ENCODE results near the gene FHIT.
"Not testable (repeated sequence)": the region's sequence is repeated elsewhere in the genome, so short reads cannot be mapped to it uniquely, and the experiment has no call there.

The FHIT gene

DNA sequence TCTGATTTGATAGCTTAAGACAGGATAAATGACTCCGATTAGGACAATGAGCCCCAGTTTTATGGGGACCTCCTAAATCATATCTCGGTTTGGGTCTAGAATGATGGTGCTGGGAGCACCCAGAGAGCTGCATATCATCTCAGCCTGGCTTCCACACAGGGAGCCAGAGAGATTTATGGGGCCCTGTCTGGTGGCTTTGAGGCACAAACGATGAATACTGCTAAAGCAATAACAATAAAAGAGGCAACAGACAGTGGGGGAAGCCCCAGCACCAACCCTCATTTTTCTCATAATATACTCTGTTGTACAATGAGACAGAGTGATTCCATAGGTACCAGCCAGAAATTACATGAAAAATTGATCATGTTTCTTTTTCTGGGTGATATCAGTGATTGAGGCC, 1312.4 kb downstream of the FHIT start:
- no peak for DNase-seq (ENCODE audit: low read depth in 2 of 2)

DNA sequence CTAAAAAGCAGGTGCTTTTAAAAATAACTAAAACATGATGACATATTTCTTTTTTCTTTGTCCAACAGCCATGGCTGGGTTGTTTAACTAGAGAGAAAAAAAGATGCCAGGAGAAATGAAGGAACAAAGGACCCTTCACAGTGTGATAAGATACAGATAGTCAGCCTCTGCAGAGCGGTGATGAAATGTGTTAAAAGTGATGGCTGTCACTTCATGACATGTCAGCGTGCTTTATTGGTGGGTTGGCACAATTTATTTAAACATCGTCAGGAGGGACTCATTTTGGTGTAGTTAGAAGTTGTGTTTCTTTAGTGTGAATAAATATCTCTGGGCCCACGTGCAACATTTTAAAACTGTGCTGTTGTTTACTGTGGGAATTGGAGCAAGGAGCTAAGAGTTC, 1314.1 kb downstream of the FHIT start:
- no peak for DNase-seq (ENCODE audit: low read depth in 2 of 2)

DNA sequence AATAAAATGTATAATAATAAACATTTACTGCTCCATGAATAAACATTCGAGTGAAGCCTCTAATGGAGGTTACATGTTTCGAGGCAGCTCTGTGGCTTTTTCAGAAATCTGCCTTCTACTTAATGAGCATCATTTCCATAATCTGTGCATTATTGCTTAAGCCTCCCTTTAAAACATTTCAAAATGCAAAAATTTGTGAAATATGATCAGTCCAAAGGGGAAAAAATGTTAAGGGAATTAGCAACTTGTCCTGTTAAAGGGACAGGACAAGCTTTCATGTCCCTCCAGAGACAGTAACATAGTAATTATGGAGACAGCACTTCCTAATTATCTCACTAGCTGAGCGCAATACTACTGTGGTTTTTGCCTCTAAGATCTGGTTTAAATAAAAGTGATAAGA, 1314.8 kb downstream of the FHIT start:
- DNase-seq (ENCODE audit: low read depth in 2 of 2): no peak

DNA sequence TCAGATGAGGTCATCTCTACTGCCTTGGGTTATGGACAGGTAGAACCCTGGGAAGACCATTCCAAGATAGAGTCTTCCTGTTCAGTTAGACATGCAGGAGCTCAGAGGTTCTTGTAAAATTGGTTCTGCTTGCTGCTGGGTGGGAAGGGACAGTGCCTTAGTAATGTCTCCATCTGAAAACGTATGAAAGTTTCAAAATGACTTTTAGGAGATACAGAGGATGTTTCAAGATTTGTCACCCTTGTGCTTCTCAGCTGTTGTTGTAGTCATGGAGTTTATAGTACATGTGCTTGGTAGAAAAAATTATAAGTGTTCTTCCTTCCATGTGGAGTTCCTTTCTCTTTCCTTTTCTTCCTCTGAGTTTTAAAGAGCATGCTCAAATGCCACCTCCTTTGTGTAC, 1316.2 kb downstream of the FHIT start:
- DNase-seq (ENCODE audit: low read depth in 2 of 2): no peak

DNA sequence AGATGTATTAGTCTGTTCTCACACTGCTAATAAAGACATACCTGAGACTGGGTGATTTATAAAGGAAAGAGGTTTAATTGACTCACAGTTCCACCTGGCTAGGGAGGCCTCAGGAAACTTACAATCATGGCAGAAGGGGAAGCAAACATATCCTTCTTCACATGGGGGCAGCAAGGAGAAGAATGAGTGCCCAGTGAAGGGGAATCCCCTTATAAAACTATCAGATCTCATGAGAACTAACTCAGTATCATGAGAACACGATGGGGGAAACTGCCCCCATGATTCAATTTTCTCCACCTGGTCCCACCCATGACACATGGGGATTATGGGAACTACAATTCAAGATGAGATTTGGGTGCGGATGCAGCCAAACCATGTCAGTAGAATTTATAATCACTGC, 1316.7 kb downstream of the FHIT start:
- not testable (repeated sequence) for DNase-seq (ENCODE audit: low read depth in 2 of 2)

DNA sequence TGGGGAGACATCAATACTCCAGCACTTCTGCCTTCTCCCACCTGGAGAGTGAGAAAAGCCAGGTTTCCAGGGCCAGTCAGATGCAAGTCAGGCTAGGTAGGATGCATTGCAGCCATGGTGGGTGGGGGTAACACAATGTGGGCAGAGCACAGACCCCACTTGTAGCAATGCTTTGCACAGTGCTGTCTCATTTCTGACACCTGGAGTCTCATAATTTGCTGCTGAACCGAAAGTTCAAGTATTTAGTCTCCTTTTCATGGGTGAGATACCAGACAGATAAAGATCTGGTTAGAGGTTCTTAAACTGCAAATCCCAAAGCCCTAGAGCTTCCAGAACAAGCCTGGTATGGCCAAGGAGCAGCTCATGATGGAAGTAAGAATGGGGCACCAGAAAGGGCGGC, 1321.1 kb downstream of the FHIT start:
- no peak for DNase-seq (ENCODE audit: low read depth in 2 of 2)

DNA sequence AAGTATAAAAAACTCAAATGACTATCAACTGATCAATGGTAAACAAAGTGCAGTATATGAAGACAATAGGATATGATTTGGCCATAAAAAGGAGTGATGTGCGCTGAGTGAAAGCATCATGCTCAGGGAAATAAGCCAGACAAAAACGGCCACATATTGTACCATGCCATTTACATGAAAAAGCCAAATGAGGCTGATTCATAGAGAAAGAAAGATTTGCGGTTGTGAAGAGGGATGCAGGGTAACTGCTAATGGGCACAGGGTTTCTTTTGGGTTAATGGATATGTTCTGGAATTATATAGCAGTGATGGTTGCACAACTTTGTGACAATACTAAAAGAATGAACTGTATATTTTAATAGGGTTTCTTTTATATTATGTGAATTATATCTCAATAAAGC, 1324.2 kb downstream of the FHIT start:
- DNase-seq (ENCODE audit: low read depth in 2 of 2): no peak

DNA sequence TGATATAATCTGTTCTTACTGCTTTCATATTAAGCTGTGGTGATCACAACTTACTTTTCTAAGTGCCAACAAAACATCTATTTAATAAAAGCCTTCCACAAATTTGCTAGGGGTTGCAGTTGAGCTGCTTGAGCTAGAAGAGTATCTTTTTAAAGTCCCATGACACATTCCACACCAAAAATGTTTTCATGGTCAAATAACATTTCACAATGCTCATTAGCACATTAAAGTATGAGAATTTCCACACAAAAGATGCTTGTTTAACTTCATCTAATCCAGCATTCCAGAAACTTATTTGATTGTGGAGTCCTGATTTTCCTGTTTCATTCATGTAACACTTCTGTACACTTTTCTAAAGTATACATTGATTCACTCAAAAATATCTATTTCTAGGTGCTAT, 1325.3 kb downstream of the FHIT start:
- no peak for DNase-seq (ENCODE audit: low read depth in 2 of 2)

DNA sequence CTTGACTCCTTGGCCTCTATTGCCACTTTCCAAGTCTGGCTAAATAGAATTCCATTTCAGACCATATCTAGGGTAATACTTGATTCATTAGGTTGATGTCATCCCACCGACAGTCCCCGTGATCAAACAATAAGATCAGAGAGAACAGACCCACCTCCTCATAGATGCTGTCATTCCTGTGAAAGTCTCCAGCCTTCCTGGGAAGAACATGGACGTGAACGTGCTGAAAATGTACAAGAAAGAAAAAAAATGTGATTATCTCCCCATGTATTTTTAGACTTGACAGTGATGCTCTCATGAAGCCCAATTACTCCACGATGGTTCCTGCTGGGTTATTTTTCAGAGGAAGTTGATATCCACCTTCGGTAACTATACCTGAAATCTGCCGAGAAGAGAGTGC, 1329.1 kb downstream of the FHIT start:
- no peak for DNase-seq (ENCODE audit: low read depth in 2 of 2)

DNA sequence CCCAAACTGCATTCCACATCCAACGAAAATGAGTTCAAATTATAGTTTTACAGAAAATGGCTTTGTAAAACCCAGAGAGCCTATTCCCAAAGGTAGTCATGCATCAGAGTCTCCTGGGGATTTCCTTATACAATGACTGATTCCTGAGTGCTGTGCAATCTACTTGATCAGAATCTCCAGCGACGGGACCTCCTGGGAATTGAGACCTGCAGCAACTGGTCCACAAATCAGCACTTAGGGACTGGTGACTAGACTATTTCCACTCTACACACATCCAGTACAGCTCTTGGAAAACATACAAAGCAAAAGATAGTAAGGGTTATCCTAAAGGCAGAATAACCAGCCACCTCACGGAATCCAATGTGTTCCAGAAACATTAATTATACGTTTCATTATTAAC, 1330.4 kb downstream of the FHIT start:
- DNase-seq (ENCODE audit: low read depth in 2 of 2): no peak

DNA sequence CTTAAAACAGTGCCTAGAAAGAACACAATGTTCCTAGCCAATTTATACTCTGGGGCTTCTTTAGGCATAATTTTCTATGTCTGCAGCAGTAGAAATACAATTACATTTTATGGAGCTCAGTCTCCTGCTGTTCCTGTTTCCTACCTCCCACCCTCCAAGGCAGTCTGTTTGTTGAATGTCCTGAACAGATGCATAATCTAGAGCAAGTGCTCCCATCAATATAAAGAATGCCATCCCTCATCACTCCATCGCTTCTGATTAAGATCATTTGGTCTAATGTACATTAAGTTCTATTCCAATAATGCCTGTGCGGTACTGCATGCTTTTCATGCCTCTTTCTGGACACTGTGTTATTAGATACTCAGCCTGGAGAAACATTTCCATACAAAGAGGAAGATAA, 1331.7 kb downstream of the FHIT start:
- DNase-seq (ENCODE audit: low read depth in 2 of 2): no peak

DNA sequence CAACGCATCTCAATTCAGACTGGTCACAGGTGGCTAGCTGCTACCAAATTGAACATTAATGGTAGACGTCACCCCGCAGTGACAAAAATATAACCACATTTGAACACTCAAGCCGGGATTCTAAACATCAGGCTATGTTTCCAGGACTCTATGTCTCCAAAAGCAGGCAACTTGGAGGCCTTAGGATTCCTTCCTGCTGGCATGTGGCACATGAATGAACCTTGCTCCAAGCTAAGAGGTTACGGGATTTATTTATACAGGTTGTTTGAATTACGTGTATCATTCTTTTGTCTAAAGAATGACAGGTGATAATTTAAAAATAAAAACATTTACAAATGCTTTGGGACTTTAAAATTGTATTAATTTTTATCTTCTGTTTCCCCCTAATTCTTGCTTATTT, 1337.0 kb downstream of the FHIT start:
- DNase-seq (ENCODE audit: low read depth in 2 of 2): no peak

DNA sequence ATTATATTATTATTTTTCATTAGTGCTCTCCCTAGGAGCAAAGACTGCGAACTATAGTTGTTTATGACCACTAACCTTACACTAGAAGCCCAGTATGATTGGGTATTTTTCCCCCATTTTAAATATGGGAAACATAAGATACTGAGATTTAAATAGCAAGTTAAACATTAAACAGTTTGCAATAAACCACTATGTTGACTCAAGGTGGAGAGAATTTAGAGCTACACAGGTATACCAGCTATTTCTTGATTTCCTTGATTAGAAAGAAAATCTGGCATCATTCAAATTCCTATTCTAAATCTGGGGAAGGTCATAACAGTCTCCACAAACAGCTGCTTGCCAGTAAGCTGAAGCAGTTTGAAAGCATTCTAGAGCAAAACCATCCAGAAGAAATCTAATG, 1337.6 kb downstream of the FHIT start:
- no peak for DNase-seq (ENCODE audit: low read depth in 2 of 2)

DNA sequence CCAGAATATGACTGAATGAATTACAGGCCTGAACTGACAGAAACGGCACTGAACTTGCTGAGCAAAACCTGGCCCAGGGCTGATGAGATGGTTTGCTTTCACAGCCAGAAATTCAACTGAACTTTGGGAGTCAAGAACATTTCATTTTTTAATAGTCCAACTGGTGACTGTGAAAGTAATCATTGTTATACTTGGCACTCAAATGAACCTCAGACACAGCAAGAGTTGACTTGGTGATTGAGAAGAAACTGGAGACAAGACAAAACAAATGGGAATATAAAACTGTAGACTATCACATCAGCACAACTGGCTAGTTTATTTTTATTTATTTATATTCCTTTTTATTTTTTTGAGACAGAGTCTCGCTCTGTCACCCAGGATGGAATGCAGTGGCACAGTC, 1342.6 kb downstream of the FHIT start:
- DNase-seq (ENCODE audit: low read depth in 2 of 2): no peak

DNA sequence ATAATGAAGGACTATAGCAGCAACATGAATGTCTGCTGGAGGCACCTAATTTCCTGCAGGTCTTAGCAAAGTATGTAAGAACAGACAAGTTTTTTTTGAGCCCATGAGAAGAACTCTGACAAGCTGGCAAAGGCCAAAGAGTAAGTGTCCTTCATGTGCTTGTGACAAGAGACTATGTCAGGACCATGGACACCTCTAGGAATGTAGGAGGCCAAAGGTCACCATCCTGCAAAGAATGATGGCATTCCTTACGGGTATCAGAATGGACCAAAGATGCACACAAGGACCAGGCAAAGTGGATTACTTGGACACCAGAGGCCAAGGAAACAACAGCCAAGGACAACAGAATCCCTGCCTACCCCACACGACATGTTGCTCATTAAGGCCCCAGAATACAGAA, 1343.0 kb downstream of the FHIT start:
- DNase-seq (ENCODE audit: low read depth in 2 of 2): no peak

DNA sequence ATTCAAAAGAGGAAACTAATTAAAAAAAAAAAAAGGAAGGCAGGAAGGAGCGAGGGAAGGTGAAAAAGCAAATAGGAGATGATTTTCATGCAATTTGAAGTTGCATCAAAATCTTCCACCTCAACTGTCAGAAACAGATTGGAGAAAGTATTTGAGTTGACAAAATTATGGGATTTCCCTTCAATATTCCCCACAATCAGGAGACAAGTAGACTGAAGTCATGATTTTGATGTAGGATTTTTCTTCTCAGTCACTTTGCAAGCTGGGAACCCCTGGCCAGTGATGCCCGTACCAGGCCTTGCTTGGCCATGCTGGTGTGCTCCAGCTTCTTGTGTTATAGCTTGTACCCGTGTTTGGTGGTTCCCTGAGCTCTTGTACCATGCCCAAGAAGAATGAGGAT, 1347.0 kb downstream of the FHIT start:
- DNase-seq (ENCODE audit: low read depth in 2 of 2): no peak

DNA sequence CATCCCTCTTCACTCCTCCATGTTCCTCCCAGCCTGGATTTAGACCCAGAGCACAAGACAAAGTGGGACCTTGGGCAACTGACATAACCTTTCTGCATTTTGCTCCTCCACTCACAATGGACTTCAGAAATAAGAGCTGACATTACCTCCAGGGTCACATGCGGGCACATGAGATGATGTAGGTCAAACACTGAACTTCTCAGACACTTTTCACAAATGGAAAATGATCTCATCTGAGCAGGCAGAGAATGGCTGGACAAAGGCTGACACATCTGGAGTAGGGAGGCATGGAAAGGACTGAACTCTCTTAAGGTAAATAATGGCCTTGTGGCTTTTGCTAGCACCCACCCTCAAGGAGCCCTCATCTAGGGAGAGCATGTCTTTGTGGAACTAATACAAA, 1352.2 kb downstream of the FHIT start:
- no peak for DNase-seq (ENCODE audit: low read depth in 2 of 2)

DNA sequence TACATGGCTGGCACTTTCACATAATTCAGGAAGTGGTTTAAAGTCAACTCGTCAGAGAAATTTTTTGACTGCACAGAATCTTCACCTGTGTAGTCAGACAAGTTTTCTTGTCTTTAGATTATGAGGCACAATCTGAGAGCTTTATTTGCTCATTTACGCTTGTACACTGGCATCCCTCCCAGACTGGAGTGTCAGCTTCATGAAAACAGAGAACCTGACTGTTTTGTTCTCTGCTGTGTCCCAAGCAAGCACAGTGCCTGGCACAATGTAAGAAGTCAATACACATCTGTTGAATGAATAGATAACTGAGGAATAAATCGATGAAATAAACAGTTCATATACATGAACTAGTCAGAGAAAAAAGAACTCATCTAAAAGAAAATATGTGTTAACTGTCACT, 1355.3 kb downstream of the FHIT start:
- no peak for DNase-seq (ENCODE audit: low read depth in 2 of 2)

DNA sequence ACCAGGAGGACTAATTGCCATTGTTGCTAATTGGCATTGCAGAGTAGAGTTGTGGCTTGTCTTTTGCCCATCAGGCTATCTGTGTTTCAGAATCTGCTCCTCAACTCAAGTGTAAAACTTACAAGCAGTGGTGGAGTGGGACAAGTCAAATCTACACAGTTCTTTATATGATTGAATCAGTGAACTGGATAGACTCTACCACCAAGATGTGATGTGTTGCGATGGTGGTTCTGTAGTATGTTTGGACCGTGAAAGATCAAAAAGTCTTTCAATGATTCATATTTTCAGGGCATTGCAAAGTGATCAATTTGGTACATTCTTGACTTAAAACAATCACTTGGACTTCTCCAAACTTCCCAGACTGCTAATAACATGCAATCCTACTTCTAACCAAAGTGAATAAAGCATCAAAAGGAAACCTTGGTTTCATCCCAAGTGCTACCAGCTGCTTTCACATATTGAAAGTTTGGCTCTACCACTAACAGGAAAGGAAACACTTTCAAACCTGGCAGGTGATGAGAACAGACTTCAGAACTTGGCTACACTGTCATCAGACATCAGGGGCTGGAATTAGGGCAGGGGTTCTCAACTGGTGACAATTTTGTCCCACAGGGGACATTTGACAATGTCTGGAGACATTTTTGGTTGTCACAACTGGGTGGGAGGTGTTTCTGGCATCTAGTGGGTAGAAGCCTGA, 1356.7 kb downstream of the FHIT start:
- no peak for DNase-seq (ENCODE audit: low read depth in 2 of 2)

DNA sequence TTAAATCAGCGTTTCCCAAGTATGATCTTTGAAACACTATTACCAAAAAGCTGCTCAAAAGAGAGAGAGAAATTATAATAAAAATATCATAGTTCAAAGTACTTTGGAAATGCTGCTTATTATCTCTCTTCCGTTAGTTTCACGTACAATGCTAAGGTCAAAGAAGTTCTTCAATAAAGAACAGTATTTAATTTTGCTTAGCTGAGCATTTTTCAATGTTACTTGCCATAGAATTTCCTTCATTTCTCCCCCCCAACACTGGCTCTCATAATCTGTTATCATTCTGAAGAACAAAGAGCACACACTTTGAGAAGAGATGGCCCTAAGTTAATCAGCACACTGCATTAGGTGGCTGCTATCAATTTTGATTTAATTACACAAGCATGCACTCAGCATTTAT, 1360.6 kb downstream of the FHIT start:
- no peak for DNase-seq (ENCODE audit: low read depth in 2 of 2)

DNA sequence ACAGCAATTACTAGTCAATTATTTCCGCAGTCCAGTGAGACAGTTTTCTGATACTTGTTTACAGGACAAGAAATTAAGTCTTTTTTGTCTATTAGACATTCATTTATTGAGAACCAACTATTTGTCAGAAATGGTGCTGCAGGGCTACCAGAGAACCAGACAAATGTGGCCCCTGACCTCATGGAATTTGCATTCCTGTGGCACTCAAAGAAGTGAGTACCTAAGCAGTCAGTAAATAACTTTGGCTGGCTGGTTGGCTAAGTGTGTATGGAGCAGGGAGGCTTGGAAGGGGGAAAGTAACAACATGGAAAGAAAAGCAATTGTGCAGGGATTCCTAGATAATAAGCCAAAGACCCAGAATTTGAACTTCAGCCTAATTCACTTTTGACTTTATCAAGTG, 1364.5 kb downstream of the FHIT start:
- no peak for DNase-seq (ENCODE audit: low read depth in 2 of 2)

DNA sequence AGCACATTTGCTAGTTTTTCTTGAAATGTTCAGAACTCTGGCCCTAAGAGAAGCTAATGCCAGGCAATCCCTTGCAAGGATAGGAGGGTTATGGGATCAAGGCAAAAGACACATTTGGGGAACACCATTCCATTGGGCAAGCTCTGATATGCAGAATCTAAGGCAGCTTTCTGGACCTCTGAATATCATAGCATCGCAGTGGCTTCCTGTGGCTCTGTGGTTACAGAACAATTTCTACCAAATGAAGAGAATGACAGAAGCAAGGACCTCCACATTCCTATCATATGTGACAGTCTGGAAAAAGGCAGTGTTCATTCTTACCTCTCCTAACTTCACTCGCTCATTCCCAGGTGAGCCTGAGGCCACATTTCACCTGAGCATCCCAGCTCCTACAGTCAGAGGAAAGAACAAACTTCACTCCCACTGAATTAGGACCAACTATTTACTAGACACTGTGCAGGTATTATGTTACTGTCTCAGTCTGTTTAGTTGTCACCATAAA, 1365.3 kb downstream of the FHIT start:
- DNase-seq (ENCODE audit: low read depth in 2 of 2): no peak

DNA sequence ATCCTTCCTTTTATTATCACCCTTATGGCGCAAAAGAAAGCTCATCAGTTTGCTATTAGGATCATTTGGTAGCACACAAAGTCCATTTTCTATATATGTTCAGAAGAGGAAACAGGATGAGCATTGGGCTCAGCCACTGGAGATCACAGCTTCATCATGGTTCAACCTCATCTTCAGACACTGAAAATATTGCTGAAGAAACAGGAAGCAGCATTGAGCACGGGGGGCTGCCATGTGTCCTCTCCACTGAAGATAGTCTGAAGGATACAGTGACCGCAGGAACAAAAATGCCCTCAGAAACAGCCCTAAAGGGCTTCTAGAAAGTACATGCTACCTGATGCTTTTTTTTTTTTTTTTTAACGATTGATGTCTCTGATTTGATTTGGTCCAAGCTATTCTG, 1366.2 kb downstream of the FHIT start:
- DNase-seq (ENCODE audit: low read depth in 2 of 2): no peak

DNA sequence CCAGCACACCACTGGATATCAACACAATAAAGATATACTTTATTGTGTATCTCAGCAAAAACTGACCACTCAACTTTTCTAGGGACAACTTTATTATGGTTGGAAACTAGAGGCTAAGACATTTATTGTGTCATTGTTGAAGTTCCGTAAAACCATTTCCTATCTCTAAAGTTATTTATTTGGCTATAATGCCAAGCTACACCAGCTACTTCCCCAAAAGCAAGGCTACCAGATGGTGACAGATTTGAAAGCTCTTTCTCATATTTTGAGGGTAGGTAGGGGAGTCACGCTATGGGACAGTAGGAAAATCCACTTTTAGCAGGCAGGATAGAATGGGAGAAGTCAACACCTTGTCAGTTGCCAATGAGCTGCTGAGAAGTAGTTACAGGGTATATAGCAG, 1366.8 kb downstream of the FHIT start:
- DNase-seq (ENCODE audit: low read depth in 2 of 2): no peak

All from stimulated activated CD8-positive, alpha-beta memory T cell treated with anti-CD3 and anti-CD28 coated beads, Interleukin-2, amount 100 ng/mL, for 1 hour (primary cell).